CD4-positive, alpha-beta T cell treated with Interleukin-17A for 4 hours (primary cell): ENCODE measurements around the gene GARRE1.
A peak's percentile ranks its signal among the peaks of the same experiment; 100 is the strongest.
"Not testable (repeated sequence)": the region's sequence is repeated elsewhere in the genome, so short reads cannot be mapped to it uniquely, and the experiment has no call there.

Source experiments
- DNase-seq: peaks from one replicate; pipeline ENCODE4 v3.0.0-alpha.2; 2020; ENCODE audit warnings: mixed read lengths

Gene GARRE1, protein sequence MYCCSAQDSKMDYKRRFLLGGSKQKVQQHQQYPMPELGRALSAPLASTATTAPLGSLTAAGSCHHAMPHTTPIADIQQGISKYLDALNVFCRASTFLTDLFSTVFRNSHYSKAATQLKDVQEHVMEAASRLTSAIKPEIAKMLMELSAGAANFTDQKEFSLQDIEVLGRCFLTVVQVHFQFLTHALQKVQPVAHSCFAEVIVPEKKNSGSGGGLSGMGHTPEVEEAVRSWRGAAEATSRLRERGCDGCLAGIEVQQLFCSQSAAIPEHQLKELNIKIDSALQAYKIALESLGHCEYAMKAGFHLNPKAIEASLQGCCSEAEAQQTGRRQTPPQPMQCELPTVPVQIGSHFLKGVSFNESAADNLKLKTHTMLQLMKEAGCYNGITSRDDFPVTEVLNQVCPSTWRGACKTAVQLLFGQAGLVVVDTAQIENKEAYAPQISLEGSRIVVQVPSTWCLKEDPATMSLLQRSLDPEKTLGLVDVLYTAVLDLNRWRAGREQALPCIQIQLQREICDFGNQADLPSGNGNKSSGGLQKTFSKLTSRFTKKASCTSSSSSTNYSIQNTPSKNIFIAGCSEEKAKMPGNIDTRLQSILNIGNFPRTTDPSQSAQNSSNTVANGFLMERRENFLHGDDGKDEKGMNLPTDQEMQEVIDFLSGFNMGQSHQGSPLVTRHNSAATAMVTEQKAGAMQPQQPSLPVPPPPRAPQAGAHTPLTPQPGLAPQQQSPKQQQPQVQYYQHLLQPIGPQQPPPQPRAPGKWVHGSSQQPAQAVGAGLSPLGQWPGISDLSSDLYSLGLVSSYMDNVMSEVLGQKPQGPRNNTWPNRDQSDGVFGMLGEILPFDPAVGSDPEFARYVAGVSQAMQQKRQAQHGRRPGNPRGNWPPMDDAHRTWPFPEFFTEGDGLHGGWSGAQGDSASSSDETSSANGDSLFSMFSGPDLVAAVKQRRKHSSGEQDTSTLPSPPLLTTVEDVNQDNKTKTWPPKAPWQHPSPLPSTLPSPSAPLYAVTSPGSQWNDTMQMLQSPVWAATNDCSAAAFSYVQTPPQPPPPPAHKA (N-terminal part only)

DNA sequence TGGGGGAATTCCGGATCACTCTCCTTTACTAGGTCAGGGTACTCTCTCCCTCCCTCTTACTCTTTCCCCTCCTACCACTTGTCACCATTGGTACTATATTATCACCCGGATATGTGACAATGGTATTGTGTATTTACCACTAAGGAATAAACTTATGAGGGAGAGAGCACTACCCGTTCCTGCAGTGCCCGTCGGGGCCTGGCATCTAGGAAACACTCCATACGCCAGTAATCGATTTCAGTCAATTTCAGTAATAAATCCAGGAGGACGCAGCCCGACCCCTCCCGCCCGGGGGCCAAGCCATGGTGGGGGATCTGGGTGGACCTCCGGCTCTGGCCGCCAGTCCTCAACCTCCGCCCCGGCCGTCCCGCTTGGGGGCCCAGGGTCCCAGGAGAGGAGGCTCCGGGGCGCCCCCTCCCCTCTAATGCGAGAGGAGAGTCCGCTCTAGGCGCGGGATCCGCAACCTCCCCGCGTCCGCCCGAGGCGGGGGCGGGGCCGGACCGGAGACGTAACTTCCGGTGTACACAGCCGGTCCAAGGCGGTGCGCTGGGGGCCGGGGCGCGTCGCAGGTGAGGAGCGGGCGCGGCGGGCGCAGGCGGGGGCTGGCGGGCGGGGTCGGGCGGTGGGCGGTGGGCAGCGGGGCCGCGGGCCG is at the start of gene GARRE1:
TSS of gene GARRE1 (plus strand) at position 509 of the 652 bp plus-strand sequence. CDS start 45,920 bp downstream, outside the sequence.
- DNase-seq, result peak; percentile 93

DNA sequence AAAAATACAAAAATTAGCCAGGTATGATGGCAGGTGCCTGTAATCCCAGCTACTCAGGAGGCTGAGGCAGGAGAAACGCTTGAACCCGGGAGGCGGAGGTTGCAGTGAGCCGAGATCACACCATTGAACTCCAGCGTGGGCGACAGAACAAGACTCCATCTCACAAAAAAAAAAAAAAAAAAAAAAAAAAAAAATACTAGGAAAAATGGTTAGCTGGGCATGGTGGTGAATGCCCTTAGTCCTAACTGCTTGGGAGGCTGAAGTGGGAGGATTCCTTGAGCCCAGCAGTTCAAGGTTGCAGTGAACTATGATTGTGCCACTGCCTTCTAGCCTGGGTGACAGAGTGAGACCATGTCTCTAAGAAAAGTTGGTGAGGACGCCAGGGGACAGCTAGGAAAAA is 49.0 kb upstream of the GARRE1 start:
- not testable (repeated sequence) for DNase-seq

DNA sequence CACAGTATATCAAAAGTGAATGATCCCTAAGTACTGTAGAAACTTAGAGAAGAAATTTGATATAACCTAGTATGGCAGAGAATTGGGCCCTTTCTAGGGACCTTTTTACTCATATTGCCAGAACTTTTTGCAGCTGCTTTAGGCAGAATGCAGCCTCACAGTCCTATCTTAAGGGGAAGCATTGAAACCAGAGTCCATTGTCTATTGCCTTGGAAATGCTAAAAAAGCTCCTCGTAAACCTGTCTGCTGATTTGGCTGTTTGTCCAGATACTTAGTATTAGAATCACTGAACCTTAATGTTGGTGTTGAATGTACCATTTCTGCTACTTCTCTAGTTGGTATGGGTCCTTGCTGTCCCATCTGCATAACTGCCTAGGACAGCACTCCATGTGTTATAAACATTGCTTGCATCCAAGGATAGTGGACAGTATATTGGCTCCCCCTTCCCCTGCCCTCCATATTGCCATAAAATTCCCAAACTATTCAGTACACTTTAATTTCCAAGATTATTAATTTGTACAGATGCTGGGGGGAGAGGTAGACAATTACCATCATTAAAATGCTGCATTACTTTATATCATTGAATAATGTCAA is 46.0 kb upstream of the GARRE1 start:
- no peak for DNase-seq

DNA sequence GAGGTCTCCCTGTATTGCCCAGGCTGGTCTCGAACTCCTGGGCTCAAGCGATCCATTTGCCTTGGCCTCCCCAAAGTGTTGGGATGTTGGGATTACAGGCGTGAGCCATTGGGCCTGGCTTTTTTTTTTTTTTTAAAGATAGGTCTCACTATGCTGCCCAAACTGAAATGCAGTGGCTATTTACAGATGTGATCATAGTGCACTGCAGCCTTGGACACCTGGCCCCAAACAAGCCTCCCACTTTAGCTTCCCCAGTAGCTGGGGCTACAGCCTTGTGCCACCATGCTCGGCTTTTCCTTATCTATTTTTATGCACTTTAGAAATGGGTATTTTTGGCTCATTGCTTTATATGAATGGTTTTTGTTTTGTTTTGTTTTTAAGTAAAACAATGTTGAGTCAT is 44.6 kb upstream of the GARRE1 start:
- DNase-seq, result no peak

DNA sequence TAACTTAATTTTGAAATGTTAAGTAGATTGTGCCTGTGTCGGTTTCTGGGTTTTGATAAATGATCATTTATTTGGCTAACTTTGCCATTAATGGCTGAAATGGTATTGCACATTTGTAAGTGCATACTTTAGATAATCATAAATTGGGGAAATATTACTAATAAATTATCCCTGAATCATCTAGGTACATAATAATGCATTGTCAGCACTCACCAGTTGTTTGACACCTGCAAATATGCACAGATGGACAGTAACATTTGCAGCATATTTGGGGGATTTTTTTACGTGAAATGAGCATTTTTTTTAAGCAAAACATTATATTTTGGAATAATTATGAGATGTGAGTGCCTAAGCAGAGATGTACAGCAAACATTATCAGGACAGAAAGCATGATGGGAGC is 41.1 kb upstream of the GARRE1 start:
- DNase-seq, result no peak

DNA sequence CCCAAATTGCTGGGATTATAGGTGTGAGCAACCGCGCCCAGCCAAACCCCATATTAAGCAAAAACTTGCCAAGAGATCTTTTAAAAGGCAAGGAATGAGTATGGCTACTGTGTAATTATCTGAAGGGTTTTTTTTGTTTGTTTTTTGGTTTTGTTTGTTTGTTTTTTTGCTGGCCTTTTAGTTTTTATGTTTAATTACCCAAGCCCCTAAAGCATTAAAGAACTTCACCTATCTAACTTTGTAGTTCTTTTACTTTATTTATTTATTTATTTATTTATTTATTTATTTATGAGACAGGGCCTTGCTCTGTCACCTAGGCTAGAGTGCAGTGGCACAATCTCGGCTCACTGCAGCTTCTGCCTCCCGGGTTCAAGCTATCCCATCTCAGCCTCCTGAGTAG is 40.3 kb upstream of the GARRE1 start:
- DNase-seq, result no peak

DNA sequence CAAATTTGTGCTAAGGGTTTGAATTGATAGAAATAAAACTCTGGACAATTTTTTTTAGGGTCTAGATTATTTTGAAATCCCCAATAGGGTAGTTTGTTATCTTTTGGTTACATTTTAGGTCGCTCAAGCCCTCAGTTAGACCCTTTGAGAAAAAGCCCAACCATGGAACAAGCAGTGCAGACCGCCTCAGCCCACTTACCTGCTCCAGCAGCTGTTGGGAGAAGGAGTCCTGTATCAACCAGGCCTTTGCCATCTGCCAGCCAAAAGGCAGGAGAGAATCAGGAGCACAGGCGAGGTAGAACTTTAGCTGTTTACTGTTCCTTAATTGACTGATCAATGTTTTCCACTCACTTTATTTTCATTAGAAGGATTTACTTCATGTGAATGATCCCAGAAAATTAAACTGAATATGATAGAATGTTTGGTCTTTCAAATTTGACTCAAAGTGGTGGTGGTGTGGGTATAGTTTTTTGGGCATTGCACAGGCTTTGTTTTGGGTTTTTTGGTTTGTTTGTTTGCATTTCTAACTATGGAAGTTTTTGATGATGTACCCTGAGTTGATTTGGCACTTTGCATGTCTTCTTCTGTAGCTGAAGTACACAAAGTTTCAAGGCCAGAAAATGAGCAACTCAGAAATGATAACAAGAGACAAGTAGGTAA is 39.2 kb upstream of the GARRE1 start:
- DNase-seq, result no peak

DNA sequence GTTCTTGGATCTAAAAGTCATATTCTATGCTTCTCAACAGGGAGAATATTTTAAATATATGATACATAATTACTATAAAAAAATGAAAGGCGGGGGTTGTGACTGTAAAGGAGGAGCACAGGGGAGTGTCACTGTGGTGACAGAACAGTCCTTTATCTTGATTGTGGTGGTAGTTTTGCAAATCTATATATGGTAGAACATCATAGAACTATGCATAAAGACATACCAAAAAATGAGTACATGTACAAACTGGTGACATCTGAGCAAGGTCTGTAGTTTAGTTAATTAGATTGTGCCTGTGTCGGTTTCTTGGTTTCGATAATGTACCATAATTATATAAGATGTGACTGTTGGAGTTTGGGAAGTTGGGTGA is 38.7 kb upstream of the GARRE1 start:
- DNase-seq, result no peak

DNA sequence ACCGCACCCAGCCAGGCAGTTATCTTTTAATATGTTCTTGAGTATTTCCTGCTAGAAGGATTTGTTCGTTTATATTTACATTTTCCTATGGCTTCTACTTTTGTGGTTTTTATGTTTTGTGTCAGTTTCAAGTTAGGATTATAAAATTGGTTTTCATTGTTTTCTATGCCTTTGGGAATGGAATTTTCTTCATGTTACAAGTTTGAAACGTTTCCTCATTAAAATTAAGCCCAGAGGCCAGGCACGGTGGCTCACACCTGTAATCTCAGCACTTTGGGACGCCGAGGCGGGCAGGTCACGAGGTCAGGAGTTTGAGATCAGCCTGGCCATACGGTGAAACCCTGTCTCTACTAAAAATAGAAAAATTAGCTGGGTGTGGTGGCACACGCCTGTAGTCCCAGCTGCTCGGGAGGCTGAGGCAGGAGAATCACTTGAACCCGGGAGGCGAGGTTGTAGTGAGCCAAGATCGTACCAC is 37.6 kb upstream of the GARRE1 start:
- DNase-seq, result not testable (repeated sequence)

DNA sequence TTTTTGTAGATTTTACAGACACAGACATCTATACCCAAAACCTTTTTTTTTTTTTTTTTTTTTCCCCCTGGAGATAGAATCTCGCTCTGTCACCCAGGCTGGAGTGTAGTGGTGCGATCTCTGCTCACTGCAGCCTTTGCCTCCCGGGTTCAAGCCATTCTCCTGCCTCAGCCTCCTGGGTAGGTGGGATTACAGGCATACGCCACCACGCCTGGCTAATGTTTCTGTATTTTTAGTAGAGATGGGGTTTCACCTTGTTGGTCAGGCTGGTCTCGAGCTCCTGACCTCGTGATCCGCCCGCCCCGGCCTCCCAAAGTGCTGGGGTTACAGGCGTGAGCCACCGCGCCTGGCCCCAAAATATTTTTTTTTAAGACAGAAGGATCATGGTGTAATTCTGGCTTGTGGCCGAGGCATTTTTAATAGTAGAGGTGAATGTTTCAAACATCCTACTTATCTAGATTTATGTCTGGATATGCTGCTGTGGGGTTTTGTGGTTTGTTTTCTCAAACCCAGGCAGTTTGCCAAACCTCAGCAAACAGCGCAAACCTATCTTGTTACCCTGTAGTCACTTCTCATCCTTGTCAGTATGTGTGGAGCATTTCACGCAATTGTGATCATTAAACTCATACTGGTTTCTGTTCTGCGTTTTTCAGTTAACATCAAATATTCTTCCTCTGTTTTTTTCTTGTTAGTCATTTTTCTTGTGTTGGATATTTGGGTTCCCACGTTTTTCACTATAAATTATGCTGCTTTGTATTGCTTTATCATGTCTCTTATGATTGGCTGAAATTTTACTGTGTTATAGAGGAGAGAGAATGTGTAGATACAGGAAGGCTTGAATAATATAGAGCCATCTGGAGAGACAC is 36.2 kb upstream of the GARRE1 start:
- peak; percentile 81 for DNase-seq

DNA sequence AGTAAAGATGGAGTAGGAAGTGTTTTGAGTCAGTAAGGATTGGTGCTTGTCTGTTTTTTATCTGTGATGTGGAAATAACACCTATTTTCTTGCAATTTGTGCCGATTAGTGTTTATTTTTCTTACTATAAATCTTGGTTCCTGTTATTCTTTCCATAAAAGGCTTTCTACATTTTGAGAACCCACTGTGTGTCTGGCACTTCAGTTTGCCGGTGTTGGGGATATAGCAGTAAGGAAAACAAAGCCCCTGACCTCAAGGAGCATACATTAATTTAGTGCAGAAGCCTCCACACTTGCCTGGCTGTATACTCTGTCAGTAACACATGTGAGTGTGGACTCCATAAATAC is 35.6 kb upstream of the GARRE1 start:
- DNase-seq, result no peak

DNA sequence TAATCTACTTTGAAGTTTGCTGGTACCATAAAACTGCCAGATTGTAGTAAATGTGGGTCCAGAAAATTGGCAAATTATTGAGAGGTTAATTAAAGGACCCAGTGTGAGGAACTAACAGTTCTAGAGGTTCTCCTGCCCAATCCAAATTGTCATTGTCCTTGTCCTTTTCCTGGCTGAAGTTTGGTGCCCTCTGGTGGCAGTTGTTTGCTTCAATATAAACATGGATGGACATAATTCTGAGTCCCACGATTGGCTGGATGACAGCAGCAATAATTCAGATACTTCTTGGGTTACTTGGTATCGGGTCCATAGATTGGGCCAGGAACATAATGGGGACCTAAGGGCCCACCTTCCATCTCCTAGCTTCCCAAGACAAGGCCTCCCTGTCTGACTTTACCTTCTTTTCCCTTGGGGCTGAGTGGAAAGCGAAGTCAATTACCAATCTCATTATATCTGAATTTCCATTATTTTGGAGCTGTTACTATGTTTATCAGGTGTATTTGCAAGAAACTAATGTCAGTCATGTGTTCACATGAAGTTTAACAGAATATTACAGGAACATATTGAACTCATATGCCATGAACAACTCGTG is 33.8 kb upstream of the GARRE1 start:
- peak; percentile 75 for DNase-seq

DNA sequence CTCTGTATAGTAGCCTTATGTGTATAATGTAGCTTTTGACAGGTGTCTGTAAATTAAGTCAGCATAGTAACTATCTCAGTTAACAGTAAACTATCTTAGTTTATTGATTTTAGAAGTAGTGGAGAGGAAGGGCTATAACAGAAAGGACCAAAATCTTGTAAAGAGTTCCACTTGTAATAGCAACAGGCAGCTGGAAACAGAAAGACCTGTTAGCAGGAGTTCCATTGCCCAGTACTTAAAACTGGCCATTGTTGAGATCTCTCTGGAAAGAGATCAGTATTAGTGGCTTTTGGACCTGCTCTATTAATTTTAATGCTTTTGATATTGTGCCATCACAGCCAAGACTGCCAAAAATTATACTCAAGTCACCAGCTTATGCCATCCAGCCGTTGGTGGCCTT is 32.0 kb upstream of the GARRE1 start:
- no peak for DNase-seq

DNA sequence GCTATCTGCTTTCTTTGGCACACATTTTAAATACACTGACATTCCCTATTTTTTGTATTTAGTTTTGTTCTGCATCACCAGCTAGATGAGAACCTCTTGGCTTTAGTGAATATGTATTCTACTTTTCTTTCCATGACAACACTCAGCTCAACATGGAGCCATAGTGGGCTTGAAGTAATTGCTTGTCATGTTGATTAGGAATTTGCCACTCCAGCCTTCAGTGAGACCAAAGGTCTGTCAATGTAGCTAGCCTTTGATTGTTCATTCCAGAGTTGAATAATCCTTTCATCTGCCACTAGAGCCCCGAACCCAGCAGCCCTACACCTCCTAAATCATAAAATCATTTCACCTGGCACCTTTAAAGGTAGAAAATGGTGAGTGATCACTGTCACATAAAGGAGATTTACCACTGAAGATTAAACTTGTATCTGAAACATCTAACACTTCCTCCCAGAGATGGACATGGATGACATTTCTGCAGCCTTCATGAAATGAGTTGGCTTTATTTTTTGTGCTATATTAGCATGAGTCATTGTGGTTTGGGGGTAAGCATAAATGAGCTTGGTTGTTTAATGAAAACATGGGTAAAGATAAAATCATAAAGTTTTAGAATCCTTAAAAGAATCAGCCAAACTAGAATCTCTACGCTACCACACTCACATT is 29.2 kb upstream of the GARRE1 start:
- no peak for DNase-seq

DNA sequence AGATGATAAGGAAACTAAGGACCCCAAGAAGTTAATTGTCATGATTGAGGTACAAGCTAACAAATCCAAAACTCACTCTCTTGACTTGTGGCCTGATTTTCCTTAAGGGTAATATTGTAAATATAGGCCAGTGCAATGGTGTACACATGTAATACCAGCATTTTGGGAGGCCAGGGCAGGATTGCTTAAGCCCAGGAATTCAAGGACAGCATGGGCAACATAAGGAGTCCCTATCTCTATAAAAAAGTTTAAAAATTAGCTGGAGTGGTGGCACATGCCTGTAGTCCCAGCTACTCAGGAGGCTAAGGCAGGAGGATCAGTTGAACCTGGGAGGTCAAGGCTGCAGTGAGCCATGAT is 28.7 kb upstream of the GARRE1 start:
- DNase-seq, result no peak

DNA sequence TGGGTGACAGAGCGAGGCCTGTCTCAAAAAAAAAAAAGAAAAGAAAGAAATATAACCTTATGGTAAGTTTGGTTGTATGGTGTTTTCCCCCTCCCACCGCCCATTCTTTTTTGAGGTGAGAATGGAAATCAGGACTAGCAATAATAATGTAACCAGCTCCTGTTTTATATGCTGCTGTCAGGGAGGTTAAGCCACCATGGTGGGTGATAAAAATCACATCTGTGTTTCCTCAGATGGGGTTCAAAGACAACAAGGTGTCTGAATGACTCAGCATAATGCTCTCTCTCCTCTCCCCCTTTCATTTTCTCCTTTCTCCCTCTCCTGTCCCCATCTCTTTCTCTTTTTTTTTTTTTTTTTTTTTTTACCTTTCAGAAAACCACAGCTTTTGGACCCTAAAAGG is 28.3 kb upstream of the GARRE1 start:
- DNase-seq, result no peak

DNA sequence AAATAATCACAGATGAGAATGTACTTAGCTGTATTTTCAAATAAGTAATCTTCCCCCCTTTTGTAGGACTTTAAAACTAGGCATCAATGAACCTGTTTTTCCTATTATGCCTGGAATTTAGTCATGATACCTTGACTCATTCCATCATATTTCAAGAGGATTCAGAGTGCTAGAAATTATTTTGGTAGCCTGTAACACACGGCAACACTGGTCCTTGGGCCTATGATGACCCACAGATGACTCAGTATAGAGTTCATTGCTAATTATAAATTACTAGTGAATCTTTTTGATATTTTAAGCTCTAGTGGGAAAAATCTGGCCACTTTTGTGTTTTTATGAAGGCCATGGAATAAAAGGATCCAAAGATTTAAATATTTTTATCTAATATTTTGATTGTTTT is 26.0 kb upstream of the GARRE1 start:
- no peak for DNase-seq

DNA sequence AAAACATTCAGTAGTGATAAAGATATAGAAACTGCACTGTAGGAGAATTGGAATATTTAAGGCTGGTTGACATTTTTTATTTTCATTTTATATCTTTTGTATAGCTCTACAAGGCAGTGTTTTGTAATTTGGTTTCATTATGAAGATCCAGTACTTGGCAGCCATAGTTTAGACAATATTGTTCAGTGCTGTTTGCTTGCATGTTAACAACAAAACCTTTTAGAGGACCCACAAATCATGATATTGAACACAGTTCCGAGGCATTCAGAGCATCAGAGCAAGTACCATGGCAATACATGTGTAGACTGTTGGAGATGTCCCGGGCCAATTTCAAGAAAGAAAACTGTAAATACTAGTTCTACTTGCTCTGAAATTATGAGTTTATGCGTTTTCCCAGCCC is 25.6 kb upstream of the GARRE1 start:
- DNase-seq, result no peak

DNA sequence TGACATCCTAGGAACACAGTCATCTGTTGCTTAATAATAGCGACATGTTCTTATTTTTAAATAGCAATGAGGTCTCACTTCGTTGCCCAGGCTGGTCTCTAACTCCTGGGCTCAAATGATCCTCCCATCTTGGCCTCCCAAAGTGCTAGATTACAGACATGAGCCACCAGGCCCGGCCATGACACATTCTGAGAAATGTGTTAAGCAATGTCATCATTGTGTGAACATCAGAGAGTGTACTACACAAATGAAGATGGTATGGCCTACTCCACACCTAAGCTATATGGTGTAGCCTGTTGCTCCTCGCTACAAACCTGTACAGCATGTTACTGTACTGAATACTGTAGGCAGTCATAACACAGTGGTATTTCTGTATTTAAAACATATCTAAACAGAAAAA is 24.6 kb upstream of the GARRE1 start:
- no peak for DNase-seq

DNA sequence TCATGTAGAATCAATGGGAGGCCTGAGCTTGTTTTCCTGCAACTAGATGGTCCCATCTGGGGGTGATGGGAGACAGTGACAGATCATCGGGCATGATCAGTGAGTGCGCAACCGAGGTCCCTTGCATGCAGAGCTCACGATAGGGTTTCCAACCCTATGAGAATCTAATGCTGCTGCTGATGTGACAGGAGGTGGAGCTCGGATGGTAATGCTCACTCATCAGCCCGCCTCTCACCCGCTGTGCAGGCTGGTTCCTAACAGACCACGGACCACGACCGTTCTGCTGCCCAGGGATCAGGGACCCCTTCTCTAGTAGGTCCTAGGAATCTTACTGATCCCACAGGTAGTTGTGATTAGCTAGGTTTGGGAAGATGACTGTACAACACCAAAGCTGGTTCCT is 23.5 kb upstream of the GARRE1 start:
- DNase-seq, result no peak
